H54 (cell line): ENCODE results near the gene ZDHHC11B.
"Not testable (repeated sequence)": the region's sequence is repeated elsewhere in the genome, so short reads cannot be mapped to it uniquely, and the experiment has no call there.

Experiments used
- DNase-seq: peaks from one replicate; pipeline ENCODE4 v3.0.0; 2011; ENCODE audit warnings: low spot score, mixed read lengths; ENCODE audit not compliant: insufficient read length
- FAIRE-seq: peaks from 3 replicates; lab custom pipeline; 2011; peaks lifted over from hg19 to GRCh38; lab: Jason Lieb, UNC
- POLR2A ChIP-seq: IDR thresholded peaks from 2 replicates; pipeline ENCODE4 v1.6.1; 2011; ENCODE audit warnings: low read depth, mild to moderate bottlenecking, low read length

ZDHHC11B gene

GRCh38 chr5:784428-785177 is at the start of gene ZDHHC11B:
ZDHHC11B (minus strand) TSS chr5:784729; CDS start chr5:766919, 17,810 bp downstream.
- FAIRE-seq, result not testable (repeated sequence)
- peak; percentile 73 for DNase-seq

- not testable (repeated sequence) for FAIRE-seq, DNase-seq
Observed at GRCh38 chr5:834013-834412, 49.5 kb upstream of the ZDHHC11B start.

- not testable (repeated sequence) for DNase-seq, FAIRE-seq
Observed at GRCh38 chr5:828194-828593, 43.7 kb upstream of the ZDHHC11B start.

GRCh38 chr5:825544-825943 is 41.0 kb upstream of the ZDHHC11B start:
- not testable (repeated sequence) for DNase-seq, FAIRE-seq

- no peak for FAIRE-seq
Observed at GRCh38 chr5:821504-821903, 37.0 kb upstream of the ZDHHC11B start.

GRCh38 chr5:820245-820644 is 35.7 kb upstream of the ZDHHC11B start:
- no peak for DNase-seq
- no peak for TF ChIP-seq POLR2A
- no peak for FAIRE-seq

More at GRCh38 chr5:821504-821903, 37.0 kb upstream of the ZDHHC11B start:
- DNase-seq, result no peak
- no peak for TF ChIP-seq POLR2A

GRCh38 chr5:819078-819477 is 34.5 kb upstream of the ZDHHC11B start:
- FAIRE-seq, result no peak
- TF ChIP-seq POLR2A, result no peak
- DNase-seq, result no peak

GRCh38 chr5:816176-816575 is 31.6 kb upstream of the ZDHHC11B start:
- TF ChIP-seq POLR2A, result no peak
- DNase-seq (no peak), FAIRE-seq (no peak)

- TF ChIP-seq POLR2A, result no peak
- DNase-seq, result no peak
- no peak for FAIRE-seq
Observed at GRCh38 chr5:815449-815848, 30.9 kb upstream of the ZDHHC11B start.

- DNase-seq, FAIRE-seq: not testable (repeated sequence)
Observed at GRCh38 chr5:813575-813974, 29.0 kb upstream of the ZDHHC11B start.

- FAIRE-seq, DNase-seq: not testable (repeated sequence)
Observed at GRCh38 chr5:811384-811783, 26.9 kb upstream of the ZDHHC11B start.

- not testable (repeated sequence) for FAIRE-seq, DNase-seq
Observed at GRCh38 chr5:807719-808514, 23.4 kb upstream of the ZDHHC11B start.

- no peak for FAIRE-seq
- DNase-seq, result no peak
- no peak for TF ChIP-seq POLR2A
Observed at GRCh38 chr5:801472-801871, 16.9 kb upstream of the ZDHHC11B start.

- not testable (repeated sequence) for FAIRE-seq, DNase-seq
Observed at GRCh38 chr5:801055-801454, 16.5 kb upstream of the ZDHHC11B start.

- DNase-seq, FAIRE-seq: not testable (repeated sequence)
Observed at GRCh38 chr5:798505-799138, 14.1 kb upstream of the ZDHHC11B start.

GRCh38 chr5:797986-798385 is 13.5 kb upstream of the ZDHHC11B start:
- not testable (repeated sequence) for FAIRE-seq, DNase-seq

- not testable (repeated sequence) for FAIRE-seq, DNase-seq
Observed at GRCh38 chr5:795873-796272, 11.3 kb upstream of the ZDHHC11B start.

- not testable (repeated sequence) for FAIRE-seq, DNase-seq
Observed at GRCh38 chr5:794948-795347, 10.4 kb upstream of the ZDHHC11B start.

GRCh38 chr5:788703-789102 is 4.2 kb upstream of the ZDHHC11B start:
- not testable (repeated sequence) for DNase-seq, FAIRE-seq
